Gastroesophageal sphincter (tissue), 4 donors: ENCODE results near the gene COL1A2. TPM values are rescaled to one million over a fixed set of nuclear protein-coding genes. Genes with fewer than 3 reads are reported as not detected.

Experiments used
- ATAC-seq: fragments of 150-250 bp; one replicate; pipeline ENCODE4 v1.9.1; 2016; ENCODE audit warnings: mild to moderate bottlenecking, moderate library complexity
- H3K27ac ChIP-seq, 4 donors: fragments of 200-600 bp; sonication (generic) in 3 of 4; 1 replicate in 3 of 4; 2 replicates in 1 of 4; pipeline ENCODE4 v1.5.1; 2016 to 2019
- H3K27me3 ChIP-seq: fragments of 200-600 bp; sonication (generic); one replicate; pipeline ENCODE4 v1.5.1; 2019
- H3K36me3 ChIP-seq, 2 donors: fragments of 200-600 bp; sonication (generic); one replicate each; pipeline ENCODE4 v1.5.1; 2019; ENCODE audit warnings: control low read depth in 1 of 2
- H3K4me1 ChIP-seq, 3 donors: fragments of 200-600 bp; sonication (generic); 1 replicate in 2 of 3; 2 replicates in 1 of 3; pipeline ENCODE4 v1.5.1; 2016 to 2019; ENCODE audit warnings: control low read depth in 2 of 3
- H3K4me3 ChIP-seq, 2 donors: fragments of 200-600 bp; sonication (generic); one replicate each; pipeline ENCODE4 v1.5.1; 2019; ENCODE audit warnings: mild to moderate bottlenecking in 1 of 2, moderate library complexity in 1 of 2
- H3K9me3 ChIP-seq, 3 donors: fragments of 200-600 bp; sonication (generic); one replicate each; pipeline ENCODE4 v1.5.1; 2017 to 2019; ENCODE audit warnings: control low read depth in 2 of 3
- CTCF ChIP-seq, 4 experiments: fragments of 200-600 bp in 2 of 4; fragments of 450-650 bp in 2 of 4; sonication (generic) in 1 of 4; IDR thresholded peaks; one replicate each; pipeline ENCODE4 v1.5.1; 2017 to 2019; ENCODE audit warnings: antibody characterized with exemption in 4 of 4, mild to moderate bottlenecking in 2 of 4, moderate library complexity in 2 of 4
- EP300 ChIP-seq: sonication (generic); formaldehyde crosslinking; IDR thresholded peaks from one replicate; pipeline ENCODE4 v1.6.1; 2017; ENCODE audit warnings: antibody characterized with exemption, mild to moderate bottlenecking
- POLR2A ChIP-seq, 2 donors: fragments of 450-650 bp; IDR thresholded peaks; one replicate each; pipeline ENCODE4 v1.6.1; 2017; ENCODE audit warnings: antibody characterized with exemption in 2 of 2, mild to moderate bottlenecking in 2 of 2, moderate library complexity in 1 of 2
- POLR2AphosphoS5 ChIP-seq: sonication (generic); formaldehyde crosslinking; IDR thresholded peaks from one replicate; pipeline ENCODE4 v1.6.1; 2017; ENCODE audit warnings: antibody characterized with exemption
- WGBS, 2 donors: methylation state at CpG; one replicate each; pipeline ENCODE4 v1.1.5; 2018; ENCODE audit warnings: low coverage in 1 of 2; 5-methylcytosine and 5-hydroxymethylcytosine counted together
- total RNA-seq, 4 donors: library from RNA; depleted of rRNA; stranded (reverse); fragments of >200 nt; gene quantifications; one replicate each; pipeline ENCODE4 v1.1.0, GENCODE V29; 2016

COL1A2 gene
- total RNA-seq, 4 donors from 2014 or later, result 203 to 686 (median 311) TPM

GRCh38 chr7:94426980-94427875 lies 32.5 kb downstream of the COL1A2 start:
- no peak for TF ChIP-seq CTCF (IDR thresholded peaks at IDR 0.05)
- TF ChIP-seq POLR2AphosphoS5, result no peak
- no peak for TF ChIP-seq POLR2A (IDR thresholded peaks at IDR 0.05)
- TF ChIP-seq EP300, result no peak
- Histone ChIP-seq H3K36me3 (peaks cover 29 to 86% of the 10 kb centered on the region in 2 donors), H3K4me1 (peaks cover 0 to 20% (median 2%) of the 10 kb centered on the region in 3 donors), H3K9me3 (no peaks in the 10 kb centered on the region), H3K27ac (peak overlapping the region in 2 of 4 donors; percentile 11 to 18), H3K4me3 (no peak overlapping the region), H3K27me3 (no peaks in the 10 kb centered on the region)
- ATAC-seq, result no peak
- WGBS, 2 donors, result 52 to 65% methylated on average over 2 to 6 of the region's 12 CpGs

- Histone ChIP-seq H3K4me3 (no peak overlapping the region), H3K4me1 (peaks cover 0 to 3% (median 0%) of the 10 kb centered on the region in 3 donors), H3K9me3 (no peaks in the 10 kb centered on the region), H3K36me3 (peaks cover 16 to 67% of the 10 kb centered on the region in 2 donors), H3K27ac (no peak overlapping the region), H3K27me3 (no peaks in the 10 kb centered on the region)
- no peak for ATAC-seq
- TF ChIP-seq EP300 (no peak), POLR2A (IDR thresholded peaks at IDR 0.05) (no peak), CTCF (IDR thresholded peaks at IDR 0.05) (no peak), POLR2AphosphoS5 (no peak)
- WGBS, 2 donors, result 50% methylated on average over 1 of the region's 1 CpG; no CpG with 5 or more reads in 1 of the 2 donors
Measured at GRCh38 chr7:94429153-94429552, 34.5 kb downstream of the COL1A2 start.

- no peak overlapping the region for H3K27ac ChIP-seq
- no peaks in the 10 kb centered on the region for H3K27me3 ChIP-seq
- H3K36me3 ChIP-seq, result peaks cover 12 to 47% of the 10 kb centered on the region in 2 donors
- WGBS, 2 donors, result 25 to 32% methylated on average over 1 of the region's 1 CpG
- H3K4me3 ChIP-seq, result no peak overlapping the region
- no peaks in the 10 kb centered on the region for H3K9me3 ChIP-seq
- TF ChIP-seq POLR2A (IDR thresholded peaks at IDR 0.05) (no peak), CTCF (IDR thresholded peaks at IDR 0.05) (no peak), EP300 (no peak), POLR2AphosphoS5 (no peak)
- no peak for ATAC-seq
- H3K4me1 ChIP-seq, result peaks cover 0 to 6% (median 0%) of the 10 kb centered on the region in 3 donors
Measured at GRCh38 chr7:94431176-94431575, 36.5 kb downstream of the COL1A2 start.

GRCh38 chr7:94431619-94432280 lies 37.1 kb downstream of the COL1A2 start:
- Histone ChIP-seq H3K27ac (no peak overlapping the region), H3K27me3 (no peaks in the 10 kb centered on the region), H3K36me3 (peaks cover 8 to 41% of the 10 kb centered on the region in 2 donors), H3K4me3 (no peak overlapping the region), H3K4me1 (peaks cover 0 to 8% (median 0%) of the 10 kb centered on the region in 3 donors), H3K9me3 (no peaks in the 10 kb centered on the region)
- ATAC-seq, result no peak
- no peak for TF ChIP-seq POLR2A (IDR thresholded peaks at IDR 0.05)
- no peak for TF ChIP-seq POLR2AphosphoS5
- no peak for TF ChIP-seq EP300
- WGBS, 2 donors, result 45 to 82% methylated on average over 3 of the region's 3 CpGs

GRCh38 chr7:94432281-94432670 lies 37.6 kb downstream of the COL1A2 start:
- Histone ChIP-seq H3K4me1 (peaks cover 0 to 8% (median 0%) of the 10 kb centered on the region in 3 donors), H3K4me3 (no peak overlapping the region), H3K36me3 (peaks cover 8 to 36% of the 10 kb centered on the region in 2 donors), H3K27me3 (no peaks in the 10 kb centered on the region), H3K27ac (no peak overlapping the region), H3K9me3 (no peaks in the 10 kb centered on the region)
- WGBS, 2 donors, result 64 to 76% methylated on average over 2 of the region's 2 CpGs
- ATAC-seq, result no peak
- TF ChIP-seq EP300 (no peak), CTCF (IDR thresholded peaks at IDR 0.05) (no peak), POLR2A (IDR thresholded peaks at IDR 0.05) (no peak), POLR2AphosphoS5 (no peak)
